GM12878 (cell line): ENCODE results near the gene AKAP13. TPM values are rescaled to one million over a fixed set of nuclear protein-coding genes. Genes with fewer than 3 reads are reported as not detected.

Experiments used
- ASH2L ChIP-seq: fragments of 300-600, 200-600 bp; sonication (generic); IDR thresholded peaks from 2 replicates; pipeline ENCODE4 v1.6.1; 2017; ENCODE audit warnings: low read depth, mild to moderate bottlenecking, borderline replicate concordance
- ATF2 ChIP-seq: IDR thresholded peaks from 2 replicates; pipeline ENCODE4 v1.6.1; 2012; ENCODE audit warnings: low read length, inconsistent platforms
- CEBPZ ChIP-seq: fragments of 150-350 bp; IDR thresholded peaks from 2 replicates; pipeline ENCODE4 v1.6.1; 2016; ENCODE audit warnings: low read depth, low read length
- FOS ChIP-seq: IDR thresholded peaks from 3 replicates; pipeline ENCODE4 v1.6.1; 2011; ENCODE audit warnings: borderline replicate concordance; ENCODE audit not compliant: insufficient read length; ENCODE audit errors: extremely low read depth
- GABPA ChIP-seq: IDR thresholded peaks from 2 replicates; pipeline ENCODE4 v1.6.1; 2014; ENCODE audit warnings: antibody characterized with exemption, low read depth, mild to moderate bottlenecking, inconsistent platforms
- GATAD2B ChIP-seq: fragments of 450-650 bp; conservative IDR thresholded peaks from 2 replicates; pipeline ENCODE4 v1.6.1; 2017; ENCODE audit warnings: low read depth, mild to moderate bottlenecking, moderate library complexity
- HDAC6 ChIP-seq: fragments of 200-600 bp; sonication (generic); IDR thresholded peaks from one replicate; pipeline ENCODE4 v1.8.0; 2017; ENCODE audit warnings: antibody characterized with exemption; ENCODE audit not compliant: unreplicated experiment
- HDGF ChIP-seq: fragments of 450-650 bp; IDR thresholded peaks from 2 replicates; pipeline ENCODE4 v1.6.1; 2016; ENCODE audit warnings: antibody characterized with exemption
- IKZF1 ChIP-seq: fragments of 450-650 bp; conservative IDR thresholded peaks from 2 replicates; pipeline ENCODE4 v1.6.1; 2017; ENCODE audit warnings: antibody characterized with exemption, mild to moderate bottlenecking
- JUNB ChIP-seq: IDR thresholded peaks from 2 replicates; pipeline ENCODE4 v1.6.1; 2016; ENCODE audit warnings: antibody characterized with exemption, mild to moderate bottlenecking
- KDM1A ChIP-seq: fragments of 200-600 bp; sonication (generic); IDR thresholded peaks from 2 replicates; pipeline ENCODE4 v1.6.1; 2016; ENCODE audit warnings: borderline replicate concordance
- NBN ChIP-seq: fragments of 450-650 bp; IDR thresholded peaks from 2 replicates; pipeline ENCODE4 v1.6.1; 2016
- NFIC ChIP-seq: IDR thresholded peaks from 2 replicates; pipeline ENCODE4 v1.6.1; 2012; ENCODE audit warnings: low read depth, mild to moderate bottlenecking, inconsistent platforms, low read length, moderate library complexity
- PAX8 ChIP-seq: fragments of 450-650 bp; IDR thresholded peaks from 2 replicates; pipeline ENCODE4 v1.6.1; 2017; ENCODE audit warnings: mild to moderate bottlenecking, moderate library complexity
- POLR2A ChIP-seq: IDR thresholded peaks from 2 replicates; pipeline ENCODE4 v1.6.1; 2011; ENCODE audit warnings: low read depth, mild to moderate bottlenecking, low read length
- RB1 ChIP-seq: fragments of 450-650 bp; formaldehyde crosslinking; IDR thresholded peaks from 2 replicates; pipeline ENCODE4 v1.6.1; 2017; ENCODE audit warnings: mild to moderate bottlenecking, borderline replicate concordance
- RBBP5 ChIP-seq: fragments of 200-600 bp; sonication (generic); conservative IDR thresholded peaks from 2 replicates; pipeline ENCODE4 v1.6.1; 2016
- SIX5 ChIP-seq: IDR thresholded peaks from 2 replicates; pipeline ENCODE4 v1.6.1; 2011; ENCODE audit warnings: mild to moderate bottlenecking, low read depth, low read length, moderate library complexity; ENCODE audit not compliant: severe bottlenecking
- SMC3 ChIP-seq: IDR thresholded peaks from 2 replicates; pipeline ENCODE4 v1.6.1; 2011; ENCODE audit warnings: low read length, improper control_type of control experiment, borderline replicate concordance
- STAT3 ChIP-seq: IDR thresholded peaks from 2 replicates; pipeline ENCODE4 v1.6.1; 2011; ENCODE audit warnings: low read depth, low read length, improper control_type of control experiment
- SUPT20H ChIP-seq: IDR thresholded peaks from 2 replicates; pipeline ENCODE4 v1.6.1; 2011; ENCODE audit warnings: low read depth, mild to moderate bottlenecking, low read length, moderate library complexity, borderline replicate concordance; ENCODE audit not compliant: control insufficient read depth
- TARDBP ChIP-seq: IDR thresholded peaks from 2 replicates; pipeline ENCODE4 v1.6.1; 2016; ENCODE audit warnings: borderline replicate concordance
- TBL1XR1 ChIP-seq: IDR thresholded peaks from 2 replicates; pipeline ENCODE4 v1.6.1; 2012; ENCODE audit warnings: low read depth, low read length, improper control_type of control experiment
- TCF12 ChIP-seq: IDR thresholded peaks from 2 replicates; pipeline ENCODE4 v1.6.1; 2011; ENCODE audit warnings: low read depth, mild to moderate bottlenecking, low read length
- ZBTB11 ChIP-seq: fragments of 450-650 bp; formaldehyde crosslinking; IDR thresholded peaks from 2 replicates; pipeline ENCODE4 v1.5.0; 2022; ENCODE audit warnings: mild to moderate bottlenecking, missing genetic modification characterization
- ZNF24 ChIP-seq: fragments of 450-650 bp; IDR thresholded peaks from 2 replicates; pipeline ENCODE4 v1.6.1; 2017; ENCODE audit warnings: antibody characterized with exemption, mild to moderate bottlenecking
- polyA plus RNA-seq, 11 experiments: library from polyadenylated mRNA; depleted of rRNA in 4 of 11; unstranded in 6 of 11; stranded (reverse) in 5 of 11; fragments of >200 nt; fragmentation: Nextera tagmentation in 4 of 11; fragmentation: Illumina TruSeq in 1 of 11; extraction: Ambion mirVana in 4 of 11; extraction: Trizol in 1 of 11; gene quantifications; 1 replicate in 1 of 11; 2 replicates in 10 of 11; pipeline versions ENCODE4 v1.2.1 to v1.2.3, GENCODE V29; 2011 to 2016; ENCODE audit warnings: inconsistent platforms in 2 of 11, missing spikeins in 2 of 11, low read depth in 1 of 11
- total RNA-seq, 4 experiments: library from RNA; depleted of rRNA in 3 of 4; stranded (reverse); fragments of >200 nt in 3 of 4; fragmentation: Illumina TruSeq in 1 of 4; extraction: Trizol in 1 of 4; gene quantifications; 2 replicates each; pipeline versions ENCODE4 v1.2.1 to v1.2.3, GENCODE V29; 2013 to 2021

AKAP13 gene
- total and polyA plus RNA-seq, 10 of the 15 experiments (the other 5 are each of a cell fraction or from before 2014, with no cell fraction given), result 14.4 to 74.9 (median 55.1) TPM

GRCh38 chr15:85794598-85795336, 414.4 kb downstream of the AKAP13 start, which contains the start of gene KLHL25 (continued):
- TF ChIP-seq KDM1A (no peak), SMC3 (no peak), JUNB (no peak), RB1 (peak; percentile 66; the same call in 1 of the 2 replicates), NFIC (no peak), HDGF (no peak), TCF12 (no peak), POLR2A (peak; percentile 78), NBN (no peak), PAX8 (no peak), GATAD2B (peak; percentile 14; the same call in 1 of the 2 replicates), ZNF24 (0 out of 2 replicates have a peak, but pooled peaks have one; percentile 37), ATF2 (no peak), TARDBP (no peak), IKZF1 (peak; percentile 65), ASH2L (0 out of 2 replicates have a peak, but pooled peaks have one; percentile 52), SUPT20H (no peak), SIX5 (no peak), TBL1XR1 (no peak), STAT3 (no peak), ZBTB11 (no peak), RBBP5 (no peak), HDAC6 (peak; percentile 62), CEBPZ (no peak), FOS (peak; percentile 65), GABPA (no peak)
